OCI-LY1 (cell line): ENCODE results near the gene SORCS3.

Experiments used
- H2AFZ ChIP-seq: fragments of 200-600 bp; sonication (generic), shearing (Covaris generic); 2 replicates; pipeline ENCODE4 v1.6.0; 2014; ENCODE audit warnings: antibody characterized with exemption, mild to moderate bottlenecking, low read length
- H3F3A ChIP-seq: fragments of 200-600 bp; sonication (generic), shearing (Covaris generic); 2 replicates; pipeline ENCODE4 v1.6.0; 2014; ENCODE audit warnings: mild to moderate bottlenecking, antibody characterized with exemption, low read length, moderate library complexity; ENCODE audit not compliant: insufficient read depth
- H3K27ac ChIP-seq: fragments of 200-600 bp; sonication (generic); 2 replicates; pipeline ENCODE4 v1.5.1; 2014; ENCODE audit warnings: low read length, mixed run types, mild to moderate bottlenecking, low read depth; ENCODE audit not compliant: poor library complexity, severe bottlenecking
- H3K27me3 ChIP-seq: fragments of 200-600 bp; sonication (generic); 2 replicates; pipeline ENCODE4 v1.6.0; 2014; ENCODE audit warnings: antibody characterized with exemption, mild to moderate bottlenecking, low read length, moderate library complexity; ENCODE audit not compliant: insufficient read depth
- H3K36me3 ChIP-seq: fragments of 200-600 bp; sonication (generic); 2 replicates; pipeline ENCODE4 v1.6.1; 2014; ENCODE audit warnings: mild to moderate bottlenecking, antibody characterized with exemption, low read length, moderate library complexity, mixed read lengths; ENCODE audit not compliant: insufficient read depth
- H3K4me1 ChIP-seq: fragments of 200-600 bp; sonication (generic); 2 replicates; pipeline ENCODE4 v1.5.1; 2014; ENCODE audit warnings: mild to moderate bottlenecking, low read length, moderate library complexity; ENCODE audit not compliant: insufficient read depth, severe bottlenecking
- H3K4me2 ChIP-seq: fragments of 200-600 bp; sonication (generic), shearing (Covaris generic); 2 replicates; pipeline ENCODE4 v1.6.1; 2014; ENCODE audit warnings: low read length
- H3K4me3 ChIP-seq: fragments of 200-600 bp; sonication (generic); 2 replicates; pipeline ENCODE4 v1.5.1; 2014; ENCODE audit warnings: low read length, low read depth, mild to moderate bottlenecking, mixed read lengths; ENCODE audit not compliant: poor library complexity, severe bottlenecking
- H3K79me2 ChIP-seq: fragments of 200-600 bp; shearing (Covaris generic); 2 replicates; pipeline ENCODE4 v1.6.1; 2016; ENCODE audit warnings: mixed run types, low read length, mixed read lengths; ENCODE audit not compliant: insufficient read depth
- H3K9ac ChIP-seq: fragments of 200-600 bp; sonication (generic), shearing (Covaris generic); 2 replicates; pipeline ENCODE4 v1.6.1; 2014; ENCODE audit warnings: mild to moderate bottlenecking, low read length, mixed read lengths
- H3K9me2 ChIP-seq: fragments of 200-600 bp; sonication (generic), shearing (Covaris generic); 2 replicates; pipeline ENCODE4 v1.6.1; 2014; ENCODE audit warnings: low read depth, mild to moderate bottlenecking, low read length, mixed read lengths
- H3K9me3 ChIP-seq: fragments of 200-600 bp; shearing (Covaris generic); 2 replicates; pipeline ENCODE4 v1.6.1; 2014; ENCODE audit warnings: low read length, mixed read lengths
- H4K20me1 ChIP-seq: fragments of 200-600 bp; sonication (generic), shearing (Covaris generic); 2 replicates; pipeline ENCODE4 v1.6.0; 2016; ENCODE audit warnings: mild to moderate bottlenecking, low read length; ENCODE audit not compliant: insufficient read depth
- CTCF ChIP-seq: fragments of 200-600 bp; sonication (generic), shearing (Covaris generic); IDR thresholded peaks from 2 replicates; pipeline ENCODE4 v1.5.1; 2017; ENCODE audit warnings: mild to moderate bottlenecking, antibody characterized with exemption, low read length, moderate library complexity, mixed read lengths
- EZH2 ChIP-seq: fragments of 200-600 bp; sonication (generic), shearing (Covaris generic); IDR thresholded peaks from 2 replicates; pipeline ENCODE4 v1.8.0; 2017; ENCODE audit warnings: borderline replicate concordance, mixed run types, mild to moderate bottlenecking, antibody characterized with exemption, low read length, moderate library complexity, mixed read lengths

Gene SORCS3

GRCh38 chr10:104657457-104657856 lies 16.4 kb downstream of the SORCS3 start:
- Histone ChIP-seq H3K4me2 (no peak overlapping the region), H3K9me3 (no peaks in the 10 kb centered on the region), H3K4me3 (no peak overlapping the region), H3K9me2 (no peaks in the 10 kb centered on the region), H2AFZ (no peak overlapping the region), H3K36me3 (no peaks in the 10 kb centered on the region), H3F3A (no peaks in the 10 kb centered on the region), H3K9ac (no peak overlapping the region), H3K79me2 (no peaks in the 10 kb centered on the region), H3K27ac (no peak overlapping the region), H3K27me3 (no peaks in the 10 kb centered on the region), H3K4me1 (no peaks in the 10 kb centered on the region), H4K20me1 (no peaks in the 10 kb centered on the region)
- TF ChIP-seq EZH2, result no peak
- no peak for TF ChIP-seq CTCF

GRCh38 chr10:104658067-104658466 lies 17.0 kb downstream of the SORCS3 start:
- H3K79me2 ChIP-seq, result no peaks in the 10 kb centered on the region
- H3K27ac ChIP-seq, result no peak overlapping the region
- H3K4me2 ChIP-seq, result no peak overlapping the region
- H3K36me3 ChIP-seq, result no peaks in the 10 kb centered on the region
- H3K9me2 ChIP-seq, result no peaks in the 10 kb centered on the region
- no peaks in the 10 kb centered on the region for H3F3A ChIP-seq
- no peaks in the 10 kb centered on the region for H3K27me3 ChIP-seq
- no peaks in the 10 kb centered on the region for H3K9me3 ChIP-seq
- no peaks in the 10 kb centered on the region for H3K4me1 ChIP-seq
- no peaks in the 10 kb centered on the region for H4K20me1 ChIP-seq
- H2AFZ ChIP-seq, result no peak overlapping the region
- H3K4me3 ChIP-seq, result no peak overlapping the region
- TF ChIP-seq EZH2 (no peak), CTCF (no peak)
- no peak overlapping the region for H3K9ac ChIP-seq

DNA sequence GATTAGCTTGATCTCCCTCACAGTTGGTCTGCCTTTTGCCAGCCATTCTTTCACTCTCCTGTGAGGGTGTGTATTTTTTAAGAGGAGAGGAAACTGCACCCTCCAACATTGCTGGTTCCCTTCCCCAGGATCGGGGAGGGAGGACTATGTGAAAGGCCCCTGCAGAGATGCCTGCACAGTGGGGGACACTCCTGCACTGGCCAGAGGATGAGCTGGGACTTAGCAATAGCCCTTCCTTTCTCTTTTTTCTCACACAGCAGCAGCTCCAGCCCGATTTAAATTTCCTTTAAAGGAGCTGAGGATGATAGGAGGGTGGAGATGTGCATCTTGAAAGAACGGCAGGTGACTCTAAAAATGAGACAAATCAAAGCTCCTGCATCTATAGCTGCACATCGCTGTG lies 18.7 kb downstream of the SORCS3 start:
- no peak overlapping the region for H3K27ac ChIP-seq
- no peak overlapping the region for H3K9ac ChIP-seq
- H3K4me2 ChIP-seq, result no peak overlapping the region
- no peak overlapping the region for H3K4me3 ChIP-seq
- H3K9me2 ChIP-seq, result no peaks in the 10 kb centered on the region
- peaks cover 4% of the 10 kb centered on the region; the same call in 1 of the 2 replicates for H3K27me3 ChIP-seq
- TF ChIP-seq EZH2, result no peak
- no peak for TF ChIP-seq CTCF
- no peak overlapping the region for H2AFZ ChIP-seq
- no peaks in the 10 kb centered on the region for H3K9me3 ChIP-seq
- H3K4me1 ChIP-seq, result no peaks in the 10 kb centered on the region
- no peaks in the 10 kb centered on the region for H4K20me1 ChIP-seq
- H3K79me2 ChIP-seq, result no peaks in the 10 kb centered on the region
- no peaks in the 10 kb centered on the region for H3K36me3 ChIP-seq
- no peaks in the 10 kb centered on the region for H3F3A ChIP-seq
